Skeletal muscle tissue (tissue), 4 donors: ENCODE measurements around the gene ZNF569. TPM values are rescaled to one million over a fixed set of nuclear protein-coding genes. Genes with fewer than 3 reads are reported as not detected.

ENCODE experiments used
- H3K27ac ChIP-seq: one replicate; pipeline ENCODE4 v1.7.0; 2013; ENCODE audit warnings: mild to moderate bottlenecking, low read depth, low read length, inconsistent platforms
- H3K27me3 ChIP-seq, 3 donors: one replicate each; pipeline ENCODE4 v1.7.0; 2013; ENCODE audit warnings: low read length in 3 of 3; ENCODE audit not compliant: control insufficient read depth in 3 of 3, insufficient read depth in 3 of 3
- H3K36me3 ChIP-seq, 3 donors: one replicate each; pipeline ENCODE4 v1.7.0; 2013; ENCODE audit warnings: low read length in 3 of 3; ENCODE audit not compliant: control insufficient read depth in 3 of 3, insufficient read depth in 3 of 3
- H3K4me1 ChIP-seq, 3 donors: one replicate each; pipeline ENCODE4 v1.7.0; 2013; ENCODE audit warnings: low read length in 3 of 3, mild to moderate bottlenecking in 3 of 3; ENCODE audit not compliant: control insufficient read depth in 3 of 3, insufficient read depth in 3 of 3
- H3K4me3 ChIP-seq, 3 donors: one replicate each; pipeline ENCODE4 v1.7.0; 2013; ENCODE audit warnings: low read length in 3 of 3
- H3K9ac ChIP-seq, 3 donors: one replicate each; pipeline ENCODE4 v1.7.0; 2013; ENCODE audit warnings: low read length in 3 of 3, mild to moderate bottlenecking in 3 of 3, moderate library complexity in 2 of 3, low read depth in 1 of 3
- H3K9me3 ChIP-seq, 3 donors: one replicate each; pipeline ENCODE4 v1.7.0; 2013; ENCODE audit warnings: low read length in 3 of 3; ENCODE audit not compliant: control insufficient read depth in 3 of 3
- total RNA-seq: library from RNA; depleted of rRNA; stranded (reverse); fragments of >200 nt; gene quantifications from one replicate; pipeline ENCODE4 v1.2.3, GENCODE V29; 2014
- donor health status: Osteomylitis.

Gene ZNF569
- total RNA-seq, 1 donor from 2014 or later: 7.3 TPM

GRCh38 chr19:37472165-37472564 is 4.9 kb upstream of the ZNF569 start:
- H3K27me3 ChIP-seq: no peaks in the 10 kb centered on the region
- H3K9me3 ChIP-seq: peaks cover 0 to 16% (median 13%) of the 10 kb centered on the region in 3 donors
- no peak overlapping the region for H3K9ac ChIP-seq
- no peak overlapping the region for H3K27ac ChIP-seq
- H3K36me3 ChIP-seq: peaks cover 29 to 35% (median 32%) of the 10 kb centered on the region in 3 donors
- H3K4me1 ChIP-seq: peaks cover 7 to 29% (median 18%) of the 10 kb centered on the region in 3 donors
- no peak overlapping the region for H3K4me3 ChIP-seq

- peak overlapping the region; percentile 98 to 100 (median 100) for H3K4me3 ChIP-seq
- H3K27me3 ChIP-seq: no peaks in the 10 kb centered on the region
- no peak overlapping the region for H3K27ac ChIP-seq
- H3K36me3 ChIP-seq: peaks cover 11 to 18% (median 14%) of the 10 kb centered on the region in 3 donors
- peaks cover 7 to 39% (median 25%) of the 10 kb centered on the region in 3 donors for H3K4me1 ChIP-seq
- H3K9ac ChIP-seq: peak overlapping the region in 1 of 3 donors; percentile 99
- H3K9me3 ChIP-seq: peaks cover 0 to 8% (median 5%) of the 10 kb centered on the region in 3 donors
Measured at GRCh38 chr19:37470216-37470615, 3.0 kb upstream of the ZNF569 start.

GRCh38 chr19:37468961-37469777 is 1.9 kb upstream of the ZNF569 start, which contains the start of gene ZNF570:
Gene ZNF570, plus strand, starts transcription at chr19:37469356. Its CDS starts 999 bp downstream, at chr19:37470355.
- Histone ChIP-seq H3K4me3 (peak within 1 kb of the TSS; percentile 98 to 100 (median 100)), H3K36me3 (peaks cover 18 to 28% (median 21%) of the 10 kb centered on the region in 3 donors), H3K27ac (peak within 1 kb of the TSS; percentile 83), H3K9ac (peak within 1 kb of the TSS; percentile 94 to 99 (median 98)), H3K9me3 (peaks cover 0 to 8% (median 5%) of the 10 kb centered on the region in 3 donors), H3K4me1 (peaks cover 7 to 39% (median 25%) of the 10 kb centered on the region in 3 donors), H3K27me3 (no peaks in the 10 kb centered on the region)

GRCh38 chr19:37467608-37468090 is 405 bp upstream of the ZNF569 start:
- H3K27ac ChIP-seq: peak overlapping the region; percentile 82
- H3K4me3 ChIP-seq: peak overlapping the region; percentile 98 to 100 (median 100)
- H3K9ac ChIP-seq: peak overlapping the region; percentile 68 to 93 (median 89)
- H3K4me1 ChIP-seq: peaks cover 7 to 39% (median 25%) of the 10 kb centered on the region in 3 donors
- peaks cover 26 to 32% (median 26%) of the 10 kb centered on the region in 3 donors for H3K36me3 ChIP-seq
- H3K27me3 ChIP-seq: no peaks in the 10 kb centered on the region
- peaks cover 0 to 5% (median 0%) of the 10 kb centered on the region in 3 donors for H3K9me3 ChIP-seq

- H3K9me3 ChIP-seq: peaks cover 0 to 10% (median 0%) of the 10 kb centered on the region in 3 donors
- peak overlapping the region; percentile 68 to 93 (median 89) for H3K9ac ChIP-seq
- peaks cover 7 to 39% (median 25%) of the 10 kb centered on the region in 3 donors for H3K4me1 ChIP-seq
- H3K27me3 ChIP-seq: no peaks in the 10 kb centered on the region
- H3K4me3 ChIP-seq: peak overlapping the region; percentile 98 to 100 (median 100)
- peaks cover 26 to 36% (median 35%) of the 10 kb centered on the region in 3 donors for H3K36me3 ChIP-seq
- H3K27ac ChIP-seq: peak overlapping the region; percentile 82
Measured at GRCh38 chr19:37466277-37466797, 907 bp downstream of the ZNF569 start.

DNA sequence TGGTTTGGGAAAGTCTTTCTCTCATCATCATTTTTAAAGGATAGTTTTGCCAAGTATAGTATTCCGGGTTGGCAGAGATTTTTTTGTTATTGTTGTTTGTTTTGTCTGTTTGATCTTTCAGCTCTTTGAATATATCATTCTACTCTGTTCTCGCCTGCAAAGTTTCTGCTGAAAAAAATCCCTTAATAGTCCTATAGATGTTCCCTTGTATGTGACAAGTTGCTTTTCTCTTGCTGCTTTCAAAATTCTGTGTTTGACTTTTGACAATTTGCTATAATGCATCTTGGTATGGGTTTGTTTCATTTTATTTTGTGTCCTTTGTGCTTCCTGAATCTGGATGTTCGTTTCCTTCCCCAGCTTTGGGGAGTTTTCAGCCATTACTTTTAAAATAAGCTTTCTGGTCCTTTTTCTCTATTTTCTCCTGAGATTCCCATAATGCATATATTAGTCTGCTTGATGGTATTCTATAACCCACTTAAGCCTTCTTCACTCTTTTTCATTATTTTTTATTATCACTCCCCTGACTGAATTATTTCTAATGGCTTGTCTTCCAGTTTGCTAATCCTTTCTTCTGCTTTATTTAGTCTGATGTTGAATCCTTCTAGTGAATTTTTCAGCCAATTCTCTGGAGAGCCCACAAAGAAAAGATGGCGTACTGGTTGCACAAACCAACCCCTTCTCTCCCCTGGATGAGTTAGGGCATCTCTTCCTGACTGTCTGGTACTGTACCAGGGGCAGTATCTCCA is 14.6 kb downstream of the ZNF569 start:
- H3K27me3 ChIP-seq: no peaks in the 10 kb centered on the region
- H3K9ac ChIP-seq: no peak overlapping the region
- H3K9me3 ChIP-seq: peaks cover 16 to 56% (median 17%) of the 10 kb centered on the region in 3 donors
- H3K4me3 ChIP-seq: peak overlapping the region in 1 of 3 donors; percentile 59
- H3K27ac ChIP-seq: no peak overlapping the region
- peaks cover 17 to 36% (median 25%) of the 10 kb centered on the region in 3 donors for H3K36me3 ChIP-seq
- H3K4me1 ChIP-seq: no peaks in the 10 kb centered on the region

DNA sequence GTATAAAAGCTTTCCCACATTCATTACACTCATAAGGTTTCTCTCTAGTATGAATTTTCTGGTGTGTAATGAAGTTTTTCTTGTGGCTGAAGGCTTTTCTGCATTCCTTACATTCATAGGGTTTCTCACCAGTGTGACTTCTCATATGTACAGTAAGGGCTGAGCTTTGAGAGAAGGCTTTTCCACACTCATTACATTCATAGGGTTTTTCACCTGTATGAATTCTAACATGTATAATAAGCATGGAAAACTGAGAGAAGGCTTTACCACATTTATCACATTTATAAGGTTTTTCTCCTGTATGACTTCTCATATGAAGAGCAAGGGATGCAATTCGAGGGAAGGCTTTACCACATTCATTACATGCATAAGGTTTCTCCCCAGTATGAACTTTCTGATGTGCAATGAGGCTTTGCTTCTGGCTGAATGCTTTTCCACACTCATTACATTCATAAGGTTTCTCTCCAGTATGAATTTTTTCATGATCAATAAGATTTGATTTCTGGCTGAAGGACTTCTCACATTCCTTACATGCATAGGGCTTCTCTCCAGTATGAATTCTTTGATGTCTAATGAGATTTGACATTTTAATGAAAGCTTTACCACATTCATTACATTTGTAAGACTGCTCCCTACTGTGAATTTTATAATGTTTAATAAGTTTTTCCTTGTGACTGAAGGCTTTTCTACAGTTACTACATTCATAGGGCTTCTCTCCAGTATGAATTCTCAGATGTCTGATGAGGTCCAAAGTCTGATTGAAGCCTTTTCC is 53.7 kb downstream of the ZNF569 start:
- Histone ChIP-seq H3K9me3 (peaks cover 23 to 64% (median 25%) of the 10 kb centered on the region in 3 donors), H3K4me3 (peak overlapping the region in 2 of 3 donors; percentile 5 to 53), H3K4me1 (no peaks in the 10 kb centered on the region), H3K27ac (no peak overlapping the region), H3K27me3 (no peaks in the 10 kb centered on the region), H3K36me3 (peaks cover 18 to 37% (median 32%) of the 10 kb centered on the region in 3 donors), H3K9ac (no peak overlapping the region)

GRCh38 chr19:37412700-37413099 is 54.5 kb downstream of the ZNF569 start:
- Histone ChIP-seq H3K4me1 (no peaks in the 10 kb centered on the region), H3K36me3 (peaks cover 20 to 35% (median 28%) of the 10 kb centered on the region in 3 donors), H3K9me3 (peaks cover 21 to 63% (median 26%) of the 10 kb centered on the region in 3 donors), H3K9ac (no peak overlapping the region), H3K27me3 (no peaks in the 10 kb centered on the region), H3K27ac (no peak overlapping the region), H3K4me3 (peak overlapping the region in 1 of 3 donors; percentile 53)
